Measurements from ENCODE around the gene ATXN7L1.

ATXN7L1 gene

GRCh38 chr7:105721571-105722104, 154.8 kb downstream of the ATXN7L1 start:
- Histone ChIP-seq H3K27ac (ENCODE audit: extremely low read depth, low read depth, low read length) (no peak overlapping the region), H3K4me1 (ENCODE audit: control insufficient read depth, insufficient read depth, low read length) (peaks cover 7% of the 10 kb centered on the region; the same call in 1 of the 2 replicates), H3K36me3 (ENCODE audit: control insufficient read depth in 2 of 2, insufficient read depth in 1 of 2, low read length in 2 of 2) (no peaks in the 10 kb centered on the region), H3K4me3 (ENCODE audit: low read depth, low read length) (no peak overlapping the region), H3K9me3 (ENCODE audit: control insufficient read depth, insufficient read depth, low read depth, low read length) (no peaks in the 10 kb centered on the region)
- ChIA-PET CTCF (no interaction called here), POLR2A (no interaction called here)
- TF ChIP-seq ZIC2 (tag by site-specific recombination; IDR thresholded peaks at IDR 0.05) = peak; percentile 24; the same call in 1 of the 2 replicates
- no peak for TF ChIP-seq ZNF596 (tag by site-specific recombination; IDR thresholded peaks at IDR 0.05)

DNA sequence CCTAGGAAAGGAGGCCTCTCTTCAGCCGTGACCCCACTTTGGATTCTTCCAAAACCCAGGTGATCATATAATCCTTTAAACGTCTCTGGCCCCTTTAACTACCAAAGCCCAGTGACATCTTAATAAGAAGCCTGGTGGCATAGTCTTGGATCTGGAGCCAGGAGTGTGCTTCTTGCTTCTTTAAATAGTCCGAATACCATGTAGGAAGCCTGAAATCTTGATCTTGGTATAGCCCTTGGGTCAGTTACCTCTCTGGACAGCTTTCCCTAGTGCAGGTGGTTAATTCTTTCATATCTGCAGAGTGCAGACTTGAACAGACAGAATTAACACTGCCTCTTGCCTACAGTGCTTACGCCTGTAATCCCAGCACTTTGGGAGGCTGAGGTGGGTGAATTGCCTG, 156.5 kb downstream of the ATXN7L1 start:
- H3K4me1 ChIP-seq (ENCODE audit: control insufficient read depth, insufficient read depth, low read length) = peaks cover 7% of the 10 kb centered on the region; the same call in 1 of the 2 replicates
- ChIA-PET CTCF (no interaction called here), POLR2A (no interaction called here)
- H3K9me3 ChIP-seq (ENCODE audit: control insufficient read depth, insufficient read depth, low read depth, low read length) = no peaks in the 10 kb centered on the region
- H3K36me3 ChIP-seq (ENCODE audit: control insufficient read depth in 2 of 2, insufficient read depth in 1 of 2, low read length in 2 of 2) = no peaks in the 10 kb centered on the region
- H3K27ac ChIP-seq (ENCODE audit: extremely low read depth, low read depth, low read length) = no peak overlapping the region
- no peak overlapping the region for H3K4me3 ChIP-seq (ENCODE audit: low read depth, low read length)
- TF ChIP-seq ZIC2 (tag by site-specific recombination; IDR thresholded peaks at IDR 0.05) = no peak
- no peak for TF ChIP-seq KLF9 (tag by site-specific recombination; IDR thresholded peaks at IDR 0.05; ENCODE audit: low read depth)
- TF ChIP-seq ZFHX2 (tag by site-specific recombination; conservative IDR thresholded peaks at IDR 0.05) = no peak
- TF ChIP-seq ZNF549 (tag by site-specific recombination; IDR thresholded peaks at IDR 0.05) = no peak
- no peak for TF ChIP-seq ZNF112 (tag by site-specific recombination; IDR thresholded peaks at IDR 0.05)
- TF ChIP-seq ZNF677 (tag by site-specific recombination; IDR thresholded peaks at IDR 0.05) = no peak
- TF ChIP-seq ZNF391 (tag by site-specific recombination; IDR thresholded peaks at IDR 0.05; ENCODE audit: borderline replicate concordance, low read depth) = no peak
- no peak for TF ChIP-seq MEIS1 (CRISPR knock-in tag; IDR thresholded peaks at IDR 0.05; ENCODE audit: borderline replicate concordance)
- no peak for TF ChIP-seq ZNF830 (tag by site-specific recombination; IDR thresholded peaks at IDR 0.05; ENCODE audit: low read depth)
- no peak for TF ChIP-seq ZNF155 (tag by site-specific recombination; IDR thresholded peaks at IDR 0.05)
- TF ChIP-seq ZNF335 (tag by site-specific recombination; conservative IDR thresholded peaks at IDR 0.05) = no peak
- TF ChIP-seq ZNF510 (tag by site-specific recombination; IDR thresholded peaks at IDR 0.05; ENCODE audit: insufficient replicate concordance) = no peak
- TF ChIP-seq ZNF311 (tag by site-specific recombination; IDR thresholded peaks at IDR 0.05; ENCODE audit: borderline replicate concordance) = no peak
- no peak for TF ChIP-seq ZNF114 (tag by site-specific recombination; IDR thresholded peaks at IDR 0.05)

DNA sequence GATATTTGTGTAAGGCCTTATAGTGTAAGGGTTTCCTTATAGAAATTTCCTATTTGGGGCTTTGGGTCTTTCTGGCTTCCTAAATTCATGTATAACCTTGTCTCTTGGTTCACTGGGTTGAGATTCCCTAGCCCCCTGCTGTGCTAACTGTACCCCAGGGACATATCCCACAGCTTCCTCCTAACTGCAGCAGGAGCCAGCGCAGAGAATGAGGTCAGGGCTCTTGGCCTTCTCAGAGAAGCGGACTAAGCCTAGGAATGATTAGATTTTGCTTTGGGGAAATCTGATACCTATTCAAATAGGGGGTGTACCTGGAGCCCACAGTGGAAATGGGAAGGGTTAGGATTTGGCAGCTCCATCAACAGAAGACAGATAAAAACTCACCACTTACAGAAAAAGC, 157.0 kb downstream of the ATXN7L1 start:
- CTCF ChIA-PET = no interaction called here
- POLR2A ChIA-PET = no interaction called here
- Histone ChIP-seq H3K9me3 (ENCODE audit: control insufficient read depth, insufficient read depth, low read depth, low read length) (no peaks in the 10 kb centered on the region), H3K4me3 (ENCODE audit: low read depth, low read length) (no peak overlapping the region), H3K36me3 (ENCODE audit: control insufficient read depth in 2 of 2, insufficient read depth in 1 of 2, low read length in 2 of 2) (no peaks in the 10 kb centered on the region), H3K4me1 (ENCODE audit: control insufficient read depth, insufficient read depth, low read length) (peaks cover 7% of the 10 kb centered on the region; the same call in 1 of the 2 replicates), H3K27ac (ENCODE audit: extremely low read depth, low read depth, low read length) (no peak overlapping the region)
- TF ChIP-seq ZFP41 (tag by site-specific recombination; IDR thresholded peaks at IDR 0.05; ENCODE audit: borderline replicate concordance) = no peak
- peak; percentile 74 for TF ChIP-seq OSR2 (tag by site-specific recombination; IDR thresholded peaks at IDR 0.05)
- no peak for TF ChIP-seq SP7 (tag by site-specific recombination; IDR thresholded peaks at IDR 0.05)
- TF ChIP-seq ZNF423 (tag by site-specific recombination; IDR thresholded peaks at IDR 0.05) = peak; percentile 45; the same call in 1 of the 2 replicates
- peak; percentile 71 for TF ChIP-seq ZIC2 (tag by site-specific recombination; IDR thresholded peaks at IDR 0.05)
- TF ChIP-seq KLF16 (tag by site-specific recombination; IDR thresholded peaks at IDR 0.05) = no peak
- TF ChIP-seq GLIS1 (tag by site-specific recombination; IDR thresholded peaks at IDR 0.05) = 0 out of 2 replicates have a peak, but pooled peaks have one; percentile 26
- TF ChIP-seq, protein P1, sequence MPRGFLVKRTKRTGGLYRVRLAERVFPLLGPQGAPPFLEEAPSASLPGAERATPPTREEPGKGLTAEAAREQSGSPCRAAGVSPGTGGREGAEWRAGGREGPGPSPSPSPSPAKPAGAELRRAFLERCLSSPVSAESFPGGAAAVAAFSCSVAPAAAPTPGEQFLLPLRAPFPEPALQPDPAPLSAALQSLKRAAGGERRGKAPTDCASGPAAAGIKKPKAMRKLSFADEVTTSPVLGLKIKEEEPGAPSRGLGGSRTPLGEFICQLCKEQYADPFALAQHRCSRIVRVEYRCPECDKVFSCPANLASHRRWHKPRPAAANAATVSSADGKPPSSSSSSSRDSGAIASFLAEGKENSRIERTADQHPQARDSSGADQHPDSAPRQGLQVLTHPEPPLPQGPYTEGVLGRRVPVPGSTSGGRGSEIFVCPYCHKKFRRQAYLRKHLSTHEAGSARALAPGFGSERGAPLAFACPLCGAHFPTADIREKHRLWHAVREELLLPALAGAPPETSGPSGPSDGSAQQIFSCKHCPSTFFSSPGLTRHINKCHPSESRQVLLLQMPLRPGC (tag by site-specific recombination; IDR thresholded peaks at IDR 0.05) = no peak

All from HEK293 (cell line).